ENCODE results near the gene AOPEP.

AOPEP gene

DNA sequence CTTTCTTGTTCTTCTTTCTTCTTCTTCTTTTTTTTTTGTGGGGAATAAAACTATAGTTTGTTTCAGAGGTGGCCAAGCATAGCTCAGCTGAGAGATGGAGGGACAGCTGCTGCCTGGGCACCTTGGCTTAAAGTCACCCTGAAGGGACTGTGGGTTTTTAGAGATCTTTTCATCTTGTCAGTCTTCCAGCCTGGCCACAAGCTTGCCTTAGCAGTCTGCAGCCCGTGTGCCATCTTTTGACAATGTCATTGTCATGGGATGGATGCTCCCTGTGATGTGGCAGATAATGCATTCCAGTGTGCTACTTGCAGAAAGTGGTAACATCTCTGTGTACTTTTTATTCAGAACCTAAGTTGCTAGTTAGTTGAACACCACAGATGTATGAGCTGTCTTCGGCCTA lies 310.2 kb downstream of the AOPEP start:
- no peak for DNase-seq (ENCODE audit: low spot score)

DNA sequence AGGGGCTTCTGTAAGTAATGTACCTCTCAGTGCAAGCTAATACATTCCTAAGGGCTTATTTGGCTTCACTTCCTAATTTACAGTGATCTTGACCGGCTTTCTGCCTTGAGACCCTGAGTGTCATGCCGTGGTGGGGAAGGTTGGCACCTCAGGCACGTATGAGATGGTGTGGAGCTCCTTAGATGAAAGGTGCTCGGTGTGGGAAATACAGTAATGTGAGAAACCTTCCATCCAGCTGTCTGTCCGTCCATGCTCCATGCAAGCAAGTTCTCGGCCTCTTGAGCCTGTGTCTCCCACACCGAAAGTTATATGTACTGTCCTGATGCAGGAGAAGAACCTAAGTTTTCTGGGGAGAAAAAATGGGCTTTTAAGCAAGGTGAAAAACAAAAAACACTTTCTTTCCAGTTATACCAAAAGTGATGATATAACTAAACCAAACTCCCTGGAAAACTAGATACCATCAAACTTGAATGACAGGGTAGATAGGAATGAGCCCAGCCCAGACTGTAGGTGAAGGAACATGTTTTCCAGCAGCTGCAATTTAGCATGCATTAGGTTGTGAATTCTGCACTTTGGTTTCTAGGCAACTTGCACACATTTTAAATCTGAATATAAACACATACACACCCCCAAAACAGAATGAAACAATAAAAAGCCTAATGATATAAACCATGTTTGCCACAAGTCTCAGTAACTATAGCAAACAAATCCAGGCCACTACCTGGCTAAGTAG lies 311.5 kb downstream of the AOPEP start:
- DNase-seq (ENCODE audit: low spot score): no peak

- no peak for DNase-seq (ENCODE audit: low spot score)
Observed at GRCh38 chr9:95038666-95039065, 312.2 kb downstream of the AOPEP start.

- no peak for DNase-seq (ENCODE audit: low spot score)
Observed at GRCh38 chr9:95040106-95040505, 313.6 kb downstream of the AOPEP start.

GRCh38 chr9:95043826-95044225 lies 317.3 kb downstream of the AOPEP start:
- DNase-seq (ENCODE audit: low spot score): no peak

DNA sequence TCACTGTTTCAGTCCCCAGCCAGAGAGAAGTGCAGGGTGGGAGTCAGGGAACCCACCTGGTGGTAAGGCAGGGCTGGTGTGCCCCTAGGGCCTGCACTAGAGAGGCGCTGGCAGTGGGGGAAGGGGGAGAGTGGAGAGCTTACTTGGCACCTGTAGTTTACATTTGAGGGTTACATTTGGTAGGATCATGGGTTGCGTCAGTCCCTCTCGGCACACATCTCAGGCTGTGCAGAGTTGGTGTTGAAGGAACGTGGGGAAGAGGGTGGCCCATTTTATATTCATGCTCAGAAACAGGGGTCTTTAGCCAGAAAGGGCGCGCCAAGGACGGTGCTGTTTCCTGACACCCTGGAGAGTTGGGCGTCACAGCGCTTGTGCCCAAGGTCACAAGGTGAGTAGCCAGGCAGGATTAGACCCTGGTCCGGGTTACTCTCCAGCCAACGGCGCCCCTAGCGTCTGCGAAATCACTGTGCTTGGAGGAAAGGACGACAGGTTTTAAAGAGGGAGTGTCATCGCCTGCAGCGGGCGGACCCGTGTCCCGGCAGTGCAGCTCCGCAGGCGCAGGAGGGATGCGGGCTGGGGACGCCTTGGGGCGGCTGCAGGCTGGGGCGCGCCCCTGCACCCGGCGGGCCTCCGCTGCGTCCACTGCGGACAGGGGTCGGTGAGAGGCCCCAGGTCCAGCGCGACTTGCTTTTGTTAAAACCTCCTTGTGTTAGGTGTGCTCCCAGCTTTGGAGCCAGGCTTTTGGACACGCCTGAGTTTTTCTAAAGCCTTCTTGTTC lies 318.4 kb downstream of the AOPEP start:
- DNase-seq (ENCODE audit: low spot score): no peak

DNA sequence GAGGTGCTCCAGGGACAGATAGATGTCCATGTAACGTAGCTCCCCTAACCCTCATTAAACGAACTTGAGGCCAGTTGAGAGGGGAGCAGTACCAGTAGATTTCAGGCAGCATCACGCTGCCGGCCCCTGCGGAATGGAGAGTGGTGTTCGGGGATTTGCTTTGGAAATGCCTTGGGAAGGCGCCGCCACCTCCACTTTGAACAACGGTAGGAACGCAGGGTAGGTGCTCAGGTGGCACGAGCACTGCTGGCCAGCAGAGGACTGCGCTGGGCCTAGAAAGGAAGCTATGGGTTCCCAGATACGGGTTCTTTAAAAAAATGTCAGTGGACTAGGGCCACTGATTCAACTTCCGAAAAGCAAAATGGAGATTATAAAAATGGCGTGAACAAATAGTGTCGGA lies 319.3 kb downstream of the AOPEP start:
- no peak for DNase-seq (ENCODE audit: low spot score)

- no peak for DNase-seq (ENCODE audit: low spot score)
Observed at GRCh38 chr9:95047452-95048224, 321.1 kb downstream of the AOPEP start.

GRCh38 chr9:95048225-95049087 lies 322.0 kb downstream of the AOPEP start:
- peak; percentile 94 for DNase-seq (ENCODE audit: low spot score)

- DNase-seq (ENCODE audit: low spot score): no peak
Observed at GRCh38 chr9:95049761-95050160, 323.3 kb downstream of the AOPEP start.

GRCh38 chr9:95053611-95054570 lies 327.4 kb downstream of the AOPEP start:
- no peak for DNase-seq (ENCODE audit: low spot score)

DNA sequence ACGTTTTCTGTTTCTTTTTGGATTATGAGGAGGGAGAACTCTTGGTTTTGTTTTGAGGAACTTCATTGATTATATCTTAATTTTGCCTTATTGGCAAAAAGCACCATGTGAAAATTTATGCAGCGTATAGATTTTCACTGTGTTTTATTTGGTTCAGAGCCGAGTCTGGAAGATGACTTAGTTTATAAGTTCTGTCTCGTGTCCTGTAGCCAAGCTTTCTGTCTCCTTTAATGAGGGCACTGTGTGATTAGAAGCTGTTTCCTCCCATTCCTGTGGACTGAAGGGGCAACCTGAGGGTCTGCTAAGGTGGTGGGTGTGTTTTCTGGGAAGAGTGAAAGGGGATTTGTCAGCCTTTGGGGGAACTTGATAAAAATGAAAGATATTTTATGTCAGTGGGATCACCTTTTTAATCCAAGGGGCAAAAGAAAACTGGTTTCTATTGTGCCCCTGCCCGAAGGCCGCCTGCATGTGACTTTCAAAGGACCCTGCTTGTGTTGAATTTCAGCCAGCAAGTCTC lies 328.9 kb downstream of the AOPEP start:
- DNase-seq (ENCODE audit: low spot score): no peak

GRCh38 chr9:95055851-95056551 lies 329.5 kb downstream of the AOPEP start:
- no peak for DNase-seq (ENCODE audit: low spot score)

- no peak for DNase-seq (ENCODE audit: low spot score)
Observed at GRCh38 chr9:95057101-95057500, 330.6 kb downstream of the AOPEP start.

- DNase-seq (ENCODE audit: low spot score): no peak
Observed at GRCh38 chr9:95058121-95058785, 331.8 kb downstream of the AOPEP start.

DNA sequence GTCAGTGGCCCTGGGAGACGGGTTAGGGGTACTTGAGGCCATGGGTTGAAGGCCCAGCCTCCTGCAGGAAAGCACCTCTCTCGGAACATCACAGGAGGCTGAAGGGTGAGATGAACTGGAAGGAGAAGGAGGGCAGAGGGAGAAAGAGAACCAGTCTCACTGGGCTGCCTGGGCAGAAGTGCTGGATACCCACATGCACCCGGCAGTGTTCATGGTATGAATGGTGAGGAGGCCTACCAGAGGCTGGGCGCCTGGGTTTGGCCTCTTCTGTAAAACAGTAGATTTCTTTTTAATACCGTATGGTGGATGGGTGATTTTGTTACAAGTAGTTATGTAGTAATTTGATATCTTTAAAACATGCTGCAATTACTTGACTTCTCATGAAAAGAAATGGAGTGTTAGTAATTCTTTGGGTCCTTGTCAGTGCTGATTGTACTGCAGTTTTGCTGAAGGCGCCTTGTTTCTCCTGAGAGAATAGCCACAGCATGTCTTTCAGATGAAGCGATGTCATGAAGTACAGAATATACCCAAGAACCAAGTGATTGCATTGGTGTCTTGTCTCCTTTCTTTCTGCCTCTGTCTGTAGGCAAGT lies 332.4 kb downstream of the AOPEP start:
- no peak for DNase-seq (ENCODE audit: low spot score)

GRCh38 chr9:95060234-95060633 lies 333.7 kb downstream of the AOPEP start:
- DNase-seq (ENCODE audit: low spot score): no peak

DNA sequence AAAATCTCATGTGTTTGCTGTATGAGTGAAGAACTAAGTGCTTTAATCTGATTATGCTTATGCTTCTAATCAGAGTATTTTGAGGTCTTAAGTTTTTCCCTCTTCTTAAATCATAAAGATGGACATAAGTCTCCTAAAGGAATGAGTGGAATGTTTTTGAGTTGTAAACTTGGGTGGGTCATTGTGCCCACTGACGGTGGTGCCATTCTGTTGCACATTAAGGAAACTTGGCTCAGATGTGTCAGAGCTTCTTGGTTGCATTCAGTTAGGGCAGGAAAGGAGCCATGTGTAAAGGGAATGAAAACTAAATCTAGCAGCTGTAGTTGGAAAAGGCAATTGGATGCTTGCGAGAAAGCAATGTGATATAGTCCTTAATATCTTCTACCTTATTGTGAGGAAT lies 334.4 kb downstream of the AOPEP start:
- no peak for DNase-seq (ENCODE audit: low spot score)

All from D341Med (cell line).